H9 (cell line): ENCODE data around the gene DIS3L2. TPM values are rescaled to one million over a fixed set of nuclear protein-coding genes. Genes with fewer than 3 reads are reported as not detected.
"Not testable (repeated sequence)": the region's sequence is repeated elsewhere in the genome, so short reads cannot be mapped to it uniquely, and the experiment has no call there.

Source experiments
- DNase-seq: peaks from one replicate; pipeline ENCODE4 v3.0.0-alpha.2; 2017
- H2AFZ ChIP-seq: one replicate; pipeline ENCODE4 v1.6.1; 2013; ENCODE audit warnings: mild to moderate bottlenecking, low read length, control low read depth, moderate library complexity
- H2AK5ac ChIP-seq: 2 replicates; pipeline ENCODE4 v1.6.1; 2013; ENCODE audit warnings: low read length, control low read depth, mixed read lengths; ENCODE audit not compliant: insufficient read length
- H2BK120ac ChIP-seq: one replicate; pipeline ENCODE4 v1.6.1; 2013; ENCODE audit warnings: low read depth, mild to moderate bottlenecking, low read length, control low read depth, inconsistent platforms; ENCODE audit not compliant: poor library complexity, severe bottlenecking
- H2BK12ac ChIP-seq: 2 replicates; pipeline ENCODE4 v1.6.1; 2013; ENCODE audit warnings: low read length, control low read depth, mixed read lengths, low read depth; ENCODE audit not compliant: insufficient read length
- H2BK15ac ChIP-seq: 2 replicates; pipeline ENCODE4 v1.6.1; 2013; ENCODE audit warnings: low read depth, low read length, control low read depth
- H2BK20ac ChIP-seq: one replicate; pipeline ENCODE4 v1.6.1; 2013; ENCODE audit warnings: low read depth, mild to moderate bottlenecking, low read length, control low read depth, inconsistent platforms; ENCODE audit not compliant: poor library complexity, severe bottlenecking
- H2BK5ac ChIP-seq: 2 replicates; pipeline ENCODE4 v1.6.1; 2013; ENCODE audit warnings: low read length, control low read depth, mixed read lengths; ENCODE audit not compliant: insufficient read length
- H3K14ac ChIP-seq: 2 replicates; pipeline ENCODE4 v1.6.1; 2013; ENCODE audit warnings: low read length, control low read depth; ENCODE audit not compliant: insufficient read depth
- H3K18ac ChIP-seq: 2 replicates; pipeline ENCODE4 v1.6.1; 2013; ENCODE audit warnings: low read depth, mild to moderate bottlenecking, mixed read lengths, low read length, control low read depth; ENCODE audit not compliant: insufficient read length
- H3K23ac ChIP-seq: 2 replicates; pipeline ENCODE4 v1.6.1; 2013; ENCODE audit warnings: low read length, control low read depth, mixed read lengths, low read depth; ENCODE audit not compliant: insufficient read length
- H3K23me2 ChIP-seq: 2 replicates; pipeline ENCODE4 v1.6.1; 2013; ENCODE audit warnings: low read depth, mild to moderate bottlenecking, mixed read lengths, low read length, control low read depth; ENCODE audit not compliant: insufficient read length, poor library complexity, severe bottlenecking
- H3K27ac ChIP-seq: 2 replicates; pipeline ENCODE4 v1.5.1; 2013; ENCODE audit warnings: low read length, control low read depth, mixed read lengths, low read depth; ENCODE audit not compliant: insufficient read length
- H3K27me3 ChIP-seq: 2 replicates; pipeline ENCODE4 v1.6.1; 2013; ENCODE audit warnings: low read length, control low read depth, inconsistent platforms; ENCODE audit not compliant: insufficient read depth
- H3K4ac ChIP-seq: 2 replicates; pipeline ENCODE4 v1.6.1; 2013; ENCODE audit warnings: low read depth, mild to moderate bottlenecking, control low read depth, inconsistent platforms, low read length, moderate library complexity
- H3K4me1 ChIP-seq: 2 replicates; pipeline ENCODE4 v1.6.1; 2013; ENCODE audit warnings: low read length, control low read depth, inconsistent platforms; ENCODE audit not compliant: insufficient read depth
- H3K4me2 ChIP-seq: 2 replicates; pipeline ENCODE4 v1.6.1; 2013; ENCODE audit warnings: low read length, control low read depth, mixed read lengths; ENCODE audit not compliant: insufficient read length, insufficient read depth
- H3K56ac ChIP-seq: 2 replicates; pipeline ENCODE4 v1.6.1; 2013; ENCODE audit warnings: low read depth, mild to moderate bottlenecking, mixed read lengths, low read length, control low read depth; ENCODE audit not compliant: insufficient read length
- H3K79me1 ChIP-seq: 2 replicates; pipeline ENCODE4 v1.6.1; 2013; ENCODE audit warnings: low read depth, mild to moderate bottlenecking, moderate library complexity, low read length, control low read depth, inconsistent platforms; ENCODE audit not compliant: insufficient read depth, poor library complexity, severe bottlenecking
- H3K79me2 ChIP-seq: 2 replicates; pipeline ENCODE4 v1.6.1; 2013; ENCODE audit warnings: low read length, control low read depth, inconsistent platforms; ENCODE audit not compliant: insufficient read depth
- H3K9ac ChIP-seq: 2 replicates; pipeline ENCODE4 v1.6.1; 2013; ENCODE audit warnings: low read length, control low read depth, mixed read lengths; ENCODE audit not compliant: insufficient read length; ENCODE audit errors: extremely low read depth
- H3K9me3 ChIP-seq: one replicate; pipeline ENCODE4 v1.6.1; 2013; ENCODE audit warnings: low read depth, low read length, inconsistent platforms; ENCODE audit not compliant: control insufficient read depth
- H3T11ph ChIP-seq: one replicate; pipeline ENCODE4 v1.6.1; 2013; ENCODE audit warnings: mild to moderate bottlenecking, low read length, control low read depth, inconsistent platforms
- H4K20me1 ChIP-seq: one replicate; pipeline ENCODE4 v1.6.1; 2013; ENCODE audit not compliant: control insufficient read depth, insufficient read length, insufficient read depth
- H4K5ac ChIP-seq: 2 replicates; pipeline ENCODE4 v1.6.1; 2013; ENCODE audit warnings: low read depth, mild to moderate bottlenecking, mixed read lengths, low read length, control low read depth; ENCODE audit not compliant: insufficient read length
- H4K8ac ChIP-seq: replicated peaks from 2 replicates; pipeline ENCODE4 v1.6.1; 2013; ENCODE audit warnings: low read length, control low read depth, mixed read lengths, low read depth; ENCODE audit not compliant: insufficient read length
- H4K91ac ChIP-seq: 2 replicates; pipeline ENCODE4 v1.6.1; 2013; ENCODE audit warnings: low read depth, mild to moderate bottlenecking, moderate library complexity, mixed read lengths, low read length, control low read depth; ENCODE audit not compliant: insufficient read length
- H3K27ac Mint-ChIP-seq, 3 experiments: 2 replicates in 2 of 3; 3 replicates in 1 of 3; pipeline ENCODE4 v1.8.0; 2020 to 2021; ENCODE audit warnings: mixed read lengths in 3 of 3, mild to moderate bottlenecking in 1 of 3, moderate library complexity in 1 of 3
- H3K27me3 Mint-ChIP-seq: 2 replicates; pipeline ENCODE4 v1.8.0; 2021; ENCODE audit warnings: low read depth, mild to moderate bottlenecking, moderate library complexity, mixed read lengths
- H3K36me3 Mint-ChIP-seq, 3 experiments: 2 replicates in 2 of 3; 3 replicates in 1 of 3; pipeline ENCODE4 v1.8.0; 2020 to 2021; ENCODE audit warnings: low read depth in 3 of 3, mixed read lengths in 3 of 3; ENCODE audit not compliant: insufficient read depth in 1 of 3
- H3K4me1 Mint-ChIP-seq, 2 experiments: 2 replicates each; pipeline ENCODE4 v1.8.0; 2020; ENCODE audit warnings: mixed read lengths in 2 of 2
- H3K4me3 Mint-ChIP-seq, 2 experiments: 2 replicates in 1 of 2; 3 replicates in 1 of 2; pipeline ENCODE4 v1.8.0; 2020 to 2021; ENCODE audit warnings: mild to moderate bottlenecking in 2 of 2, mixed read lengths in 2 of 2, moderate library complexity in 1 of 2
- H3K9me3 Mint-ChIP-seq, 2 experiments: 2 replicates in 1 of 2; 3 replicates in 1 of 2; pipeline ENCODE4 v1.8.0; 2020; ENCODE audit warnings: mild to moderate bottlenecking in 2 of 2, mixed read lengths in 2 of 2, moderate library complexity in 1 of 2
- WGBS: extraction: QIAGEN DNeasy Blood & Tissue Kit; methylation state at CpG from one replicate; pipeline ENCODE4 v1.1.7; 2013; ENCODE audit warnings: missing lambda C conversion rate, low lambda C conversion rate, mixed read lengths; ENCODE audit not compliant: insufficient read length; ENCODE audit errors: extremely low coverage; 5-methylcytosine and 5-hydroxymethylcytosine counted together
- total RNA-seq: library from RNA; stranded (reverse); gene quantifications from 2 replicates; pipeline ENCODE4 v1.2.1, GENCODE V29; 2021

The DIS3L2 gene
- total RNA-seq, 1 experiment from 2014 or later: 28.1 TPM

DNA sequence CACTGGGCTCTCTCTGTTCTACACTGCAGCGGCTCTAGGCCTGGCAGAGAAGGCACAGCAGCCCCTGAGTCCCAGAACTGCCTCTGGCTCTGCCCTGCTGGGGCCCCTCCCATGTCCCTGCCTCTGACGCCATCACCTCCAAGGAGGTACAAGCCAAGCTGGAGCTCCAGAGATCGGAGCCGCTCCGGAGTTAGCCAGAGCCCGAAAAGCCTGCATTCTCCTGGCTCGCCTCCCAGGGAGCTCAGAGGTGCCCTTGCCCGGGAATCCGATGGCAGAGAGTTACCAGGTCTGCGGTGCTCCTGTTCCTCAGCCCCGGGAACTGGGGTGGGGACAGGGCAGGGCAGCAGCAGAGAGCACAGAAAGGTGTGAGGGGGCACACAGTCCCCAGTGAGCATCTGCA, 370.1 kb downstream of the DIS3L2 start:
- not testable (repeated sequence) for H3K23ac ChIP-seq, H4K20me1 ChIP-seq, DNase-seq, H2BK15ac ChIP-seq, H3K36me3 Mint-ChIP-seq, H3K4me2 ChIP-seq, H3K4ac ChIP-seq, H2BK12ac ChIP-seq, H4K8ac ChIP-seq, H2BK20ac ChIP-seq, H2BK120ac ChIP-seq, H3K79me1 ChIP-seq, H3K27me3 ChIP-seq, H3K4me1 ChIP-seq, H3K9me3 Mint-ChIP-seq, H3K23me2 ChIP-seq, H4K91ac ChIP-seq, H3K9me3 ChIP-seq, H3K18ac ChIP-seq, H3K79me2 ChIP-seq, H3T11ph ChIP-seq, H3K27ac Mint-ChIP-seq, H3K56ac ChIP-seq, H2AK5ac ChIP-seq, H3K27me3 Mint-ChIP-seq, H2AFZ ChIP-seq, H3K14ac ChIP-seq, H3K4me3 Mint-ChIP-seq, H3K9ac ChIP-seq, H3K27ac ChIP-seq, H4K5ac ChIP-seq, H2BK5ac ChIP-seq
- H3K4me1 Mint-ChIP-seq: peaks cover 5 to 13% of the 10 kb centered on the region in 2 experiments; a peak in 2 of 4 replicates
- no CpG with 5 or more reads among the region's 11 CpGs for WGBS

DNA sequence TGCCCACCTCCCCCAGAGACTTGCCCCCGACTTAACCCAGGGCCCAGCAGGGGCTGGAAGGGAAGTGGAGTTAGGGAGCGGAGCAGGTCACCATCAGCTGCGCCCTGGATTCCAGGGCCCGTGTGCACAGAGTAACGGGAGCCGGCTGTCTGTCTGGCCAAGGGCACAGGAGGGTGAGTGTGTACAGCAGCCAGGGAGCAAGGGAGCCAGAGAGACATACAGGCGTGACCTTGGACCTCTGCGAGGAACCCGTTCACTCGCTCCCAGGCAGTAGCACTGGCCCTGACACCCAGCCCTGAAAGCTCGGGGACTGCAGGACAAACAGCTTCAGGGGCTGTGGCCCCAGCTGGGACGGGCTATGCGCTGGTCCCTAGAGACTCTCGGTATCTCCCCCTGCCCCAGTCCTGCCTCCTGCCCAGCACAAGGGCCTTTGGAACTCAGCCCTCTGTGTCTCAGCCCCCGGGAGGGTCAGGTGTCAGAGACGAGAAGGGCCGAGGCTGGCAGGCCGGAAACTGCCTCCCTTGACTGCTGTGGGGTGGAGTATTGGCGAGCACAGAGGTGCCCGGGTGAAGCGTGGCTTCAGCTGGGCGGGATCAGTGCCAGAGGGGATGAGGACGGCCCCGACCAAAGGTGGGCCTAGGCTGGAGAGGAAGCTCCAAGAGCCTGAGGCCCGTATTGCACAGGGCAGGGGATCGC, 370.9 kb downstream of the DIS3L2 start:
- not testable (repeated sequence) for H3K79me1 ChIP-seq, H3K27me3 Mint-ChIP-seq, H3K18ac ChIP-seq, H2AK5ac ChIP-seq, DNase-seq, H3K23ac ChIP-seq, H3K4me1 Mint-ChIP-seq, H3T11ph ChIP-seq, H3K27ac Mint-ChIP-seq, H3K79me2 ChIP-seq, H4K91ac ChIP-seq, H3K14ac ChIP-seq, H3K23me2 ChIP-seq, H3K9me3 ChIP-seq, H2BK15ac ChIP-seq, H3K9ac ChIP-seq, H2BK12ac ChIP-seq, H3K27ac ChIP-seq, H4K20me1 ChIP-seq, H2BK5ac ChIP-seq, H3K4me3 Mint-ChIP-seq, H3K27me3 ChIP-seq, H4K8ac ChIP-seq, H4K5ac ChIP-seq, H2AFZ ChIP-seq, H3K4ac ChIP-seq, H2BK120ac ChIP-seq, H3K36me3 Mint-ChIP-seq, H3K9me3 Mint-ChIP-seq, H3K56ac ChIP-seq, H2BK20ac ChIP-seq, H3K4me2 ChIP-seq, H3K4me1 ChIP-seq
- WGBS: no CpG with 5 or more reads among the region's 26 CpGs
